Smooth muscle cell (in vitro differentiated cells): ENCODE measurements around the gene GGT1. TPM values are rescaled to one million over a fixed set of nuclear protein-coding genes. Genes with fewer than 3 reads are reported as not detected.

ENCODE experiments used
- DNase-seq: peaks from one replicate; lab custom pipeline; 2025; ENCODE audit not compliant: unreplicated experiment; lab: John Stamatoyannopoulos, UW
- H2AFZ ChIP-seq: fragments of 200-600 bp; sonication (generic); 2 replicates; pipeline ENCODE4 v1.6.0; 2016; ENCODE audit warnings: antibody characterized with exemption, low read depth, mild to moderate bottlenecking
- H3F3A ChIP-seq: fragments of 200-600 bp; sonication (generic); 2 replicates; pipeline ENCODE4 v1.6.0; 2017; ENCODE audit warnings: antibody characterized with exemption, low read depth
- H3K27ac ChIP-seq: fragments of 200-600 bp; sonication (generic); 2 replicates; pipeline ENCODE4 v1.5.1; 2016; ENCODE audit warnings: low read depth, mild to moderate bottlenecking
- H3K27me3 ChIP-seq: fragments of 200-600 bp; sonication (generic); 2 replicates; pipeline ENCODE4 v1.6.1; 2016; ENCODE audit warnings: low read depth, mild to moderate bottlenecking
- H3K36me3 ChIP-seq: fragments of 200-600 bp; sonication (generic); 2 replicates; pipeline ENCODE4 v1.5.1; 2016; ENCODE audit warnings: low read depth
- H3K4me1 ChIP-seq: fragments of 200-600 bp; sonication (generic); 2 replicates; pipeline ENCODE4 v1.5.1; 2016; ENCODE audit warnings: low read depth
- H3K4me2 ChIP-seq: fragments of 200-600 bp; sonication (generic); 2 replicates; pipeline ENCODE4 v1.6.0; 2016; ENCODE audit warnings: mild to moderate bottlenecking
- H3K4me3 ChIP-seq: fragments of 200-600 bp; sonication (generic); 2 replicates; pipeline ENCODE4 v1.5.1; 2016; ENCODE audit warnings: mild to moderate bottlenecking
- H3K79me2 ChIP-seq: fragments of 200-600 bp; sonication (generic); 2 replicates; pipeline ENCODE4 v1.6.0; 2016; ENCODE audit warnings: low read depth, mild to moderate bottlenecking
- H3K9ac ChIP-seq: fragments of 200-600 bp; sonication (generic); 2 replicates; pipeline ENCODE4 v1.6.0; 2016; ENCODE audit warnings: low read depth
- H3K9me3 ChIP-seq: fragments of 200-600 bp; sonication (generic); replicated peaks from 2 replicates; pipeline ENCODE4 v1.5.1; 2016; ENCODE audit warnings: low read depth
- H4K20me1 ChIP-seq: fragments of 200-600 bp; sonication (generic); 2 replicates; pipeline ENCODE4 v1.6.0; 2016; ENCODE audit warnings: low read depth
- CTCF ChIP-seq: fragments of 200-600 bp; sonication (generic); IDR thresholded peaks from 2 replicates; pipeline ENCODE4 v1.5.1; 2017; ENCODE audit warnings: borderline replicate concordance, mild to moderate bottlenecking, antibody characterized with exemption; ENCODE audit not compliant: insufficient read depth, poor library complexity, severe bottlenecking
- WGBS: methylation state at CpG from one replicate; pipeline ENCODE4 v1.1.7; 2016; ENCODE audit warnings: low lambda C conversion rate; 5-methylcytosine and 5-hydroxymethylcytosine counted together
- polyA plus RNA-seq: library from polyadenylated mRNA; unstranded; fragments of >200 nt; fragmentation: Nextera tagmentation; extraction: Ambion mirVana; gene quantifications from 2 replicates; pipeline ENCODE4 v1.2.1, GENCODE V29; 2016
- total RNA-seq: library from RNA; depleted of rRNA; stranded (reverse); fragments of >200 nt; gene quantifications from 2 replicates; pipeline ENCODE4 v1.2.3, GENCODE V29; 2014

Gene GGT1
- total and polyA plus RNA-seq, 2 experiments from 2014 or later = 28.4 to 55.5 TPM

- peak within 1 kb of the TSS; percentile 91 for H3K4me2 ChIP-seq
- no peaks in the 10 kb centered on the region for H3K9me3 ChIP-seq
- peak within 1 kb of the TSS; percentile 95 for H2AFZ ChIP-seq
- WGBS = 1% methylated on average over 55 of the region's 59 CpGs
- H3K9ac ChIP-seq = peak within 1 kb of the TSS; percentile 93
- no peaks in the 10 kb centered on the region for H3K27me3 ChIP-seq
- H4K20me1 ChIP-seq = peaks cover 69% of the 10 kb centered on the region
- H3K4me3 ChIP-seq = peak within 1 kb of the TSS; percentile 85
- TF ChIP-seq CTCF = no peak
- peaks cover 17% of the 10 kb centered on the region for H3K4me1 ChIP-seq
- no peaks in the 10 kb centered on the region for H3F3A ChIP-seq
- no peaks in the 10 kb centered on the region for H3K36me3 ChIP-seq
- DNase-seq = peak; percentile 99
- peak within 1 kb of the TSS; percentile 83 for H3K27ac ChIP-seq
- peaks cover 84% of the 10 kb centered on the region for H3K79me2 ChIP-seq
These were observed 47.6 kb upstream of the GGT1 start, which contains the start of gene SNRPD3 for GRCh38 chr22:24555165-24556039. Gene SNRPD3 (plus strand): TSS chr22:24555999. CDS start chr22:24557675, 1,676 bp downstream.

GRCh38 chr22:24559471-24559870 is 43.5 kb upstream of the GGT1 start:
- Histone ChIP-seq H3K27me3 (no peaks in the 10 kb centered on the region), H2AFZ (no peak overlapping the region), H3K36me3 (no peaks in the 10 kb centered on the region), H3K27ac (no peak overlapping the region), H3K9me3 (no peaks in the 10 kb centered on the region), H3K4me1 (peaks cover 9% of the 10 kb centered on the region), H3K4me3 (no peak overlapping the region), H4K20me1 (peaks cover 72% of the 10 kb centered on the region), H3K4me2 (no peak overlapping the region), H3F3A (peaks cover 3% of the 10 kb centered on the region), H3K79me2 (peaks cover 84% of the 10 kb centered on the region), H3K9ac (no peak overlapping the region)
- TF ChIP-seq CTCF = no peak
- DNase-seq = no peak
- 98% methylated on average over 4 of the region's 4 CpGs for WGBS

- H3F3A ChIP-seq = peaks cover 3% of the 10 kb centered on the region
- no peak for TF ChIP-seq CTCF
- no peak for DNase-seq
- no peak overlapping the region for H3K9ac ChIP-seq
- H4K20me1 ChIP-seq = peaks cover 94% of the 10 kb centered on the region
- no peaks in the 10 kb centered on the region for H3K36me3 ChIP-seq
- H3K27me3 ChIP-seq = no peaks in the 10 kb centered on the region
- H2AFZ ChIP-seq = no peak overlapping the region
- no peak overlapping the region for H3K27ac ChIP-seq
- H3K79me2 ChIP-seq = peaks cover 84% of the 10 kb centered on the region
- H3K4me2 ChIP-seq = no peak overlapping the region
- no peaks in the 10 kb centered on the region for H3K9me3 ChIP-seq
- 94% methylated on average over 2 of the region's 2 CpGs for WGBS
- no peak overlapping the region for H3K4me3 ChIP-seq
- H3K4me1 ChIP-seq = no peaks in the 10 kb centered on the region
These were observed 39.7 kb upstream of the GGT1 start for GRCh38 chr22:24563246-24563645.
